Effector memory CD4-positive, alpha-beta T cell (primary cell): ENCODE data around the gene AGBL5.
"Not testable (repeated sequence)": the region's sequence is repeated elsewhere in the genome, so short reads cannot be mapped to it uniquely, and the experiment has no call there.

Experiments used
- DNase-seq, 3 donors: peaks; one replicate each; pipeline ENCODE4 v3.0.0-alpha.2; 2020
- H3K27ac ChIP-seq: 2 replicates; pipeline ENCODE4 v1.7.0; 2013; ENCODE audit warnings: mild to moderate bottlenecking, low read length, moderate library complexity; ENCODE audit not compliant: insufficient read depth, poor library complexity, severe bottlenecking
- H3K27me3 ChIP-seq: replicated peaks from 2 replicates; pipeline ENCODE4 v1.7.0; 2013; ENCODE audit warnings: mild to moderate bottlenecking, low read length; ENCODE audit not compliant: insufficient read depth, control insufficient read depth, poor library complexity, severe bottlenecking
- H3K36me3 ChIP-seq: 2 replicates; pipeline ENCODE4 v1.7.0; 2013; ENCODE audit warnings: mild to moderate bottlenecking, low read length, moderate library complexity; ENCODE audit not compliant: control insufficient read depth, insufficient read depth
- H3K4me1 ChIP-seq: 2 replicates; pipeline ENCODE4 v1.7.0; 2013; ENCODE audit warnings: low read length, mild to moderate bottlenecking; ENCODE audit not compliant: control insufficient read depth, insufficient read depth, poor library complexity, severe bottlenecking
- H3K4me3 ChIP-seq: 2 replicates; pipeline ENCODE4 v1.7.0; 2013; ENCODE audit warnings: low read length, low read depth, mild to moderate bottlenecking; ENCODE audit not compliant: insufficient read depth, poor library complexity, severe bottlenecking
- H3K9me3 ChIP-seq: 2 replicates; pipeline ENCODE4 v1.7.0; 2013; ENCODE audit warnings: mild to moderate bottlenecking, low read length, moderate library complexity; ENCODE audit not compliant: control insufficient read depth

The AGBL5 gene

DNA sequence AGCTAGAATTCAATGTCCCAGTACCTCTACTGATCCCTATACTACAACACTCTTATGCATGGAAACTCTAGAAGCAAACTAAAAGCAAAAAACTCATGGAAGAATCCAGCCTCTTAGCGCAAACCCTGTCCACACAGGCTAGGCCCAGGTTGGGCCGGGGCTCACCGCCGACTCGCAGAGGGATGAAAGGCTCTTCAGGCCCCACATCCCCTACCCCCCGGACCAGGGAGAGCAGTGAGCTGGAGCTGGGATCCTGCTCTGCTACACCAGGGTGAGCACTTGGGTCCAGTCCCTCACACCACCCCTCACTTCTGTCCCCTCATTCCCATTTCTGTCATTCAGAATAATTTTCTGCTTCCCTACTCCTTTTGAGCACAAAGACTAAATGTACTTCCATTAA lies 18.0 kb downstream of the AGBL5 start:
- Histone ChIP-seq H3K4me1 (peaks cover 21% of the 10 kb centered on the region), H3K4me3 (no peak overlapping the region), H3K27ac (no peak overlapping the region), H3K9me3 (no peaks in the 10 kb centered on the region), H3K36me3 (peaks cover 16% of the 10 kb centered on the region), H3K27me3 (no peaks in the 10 kb centered on the region)
- no peak for DNase-seq

DNA sequence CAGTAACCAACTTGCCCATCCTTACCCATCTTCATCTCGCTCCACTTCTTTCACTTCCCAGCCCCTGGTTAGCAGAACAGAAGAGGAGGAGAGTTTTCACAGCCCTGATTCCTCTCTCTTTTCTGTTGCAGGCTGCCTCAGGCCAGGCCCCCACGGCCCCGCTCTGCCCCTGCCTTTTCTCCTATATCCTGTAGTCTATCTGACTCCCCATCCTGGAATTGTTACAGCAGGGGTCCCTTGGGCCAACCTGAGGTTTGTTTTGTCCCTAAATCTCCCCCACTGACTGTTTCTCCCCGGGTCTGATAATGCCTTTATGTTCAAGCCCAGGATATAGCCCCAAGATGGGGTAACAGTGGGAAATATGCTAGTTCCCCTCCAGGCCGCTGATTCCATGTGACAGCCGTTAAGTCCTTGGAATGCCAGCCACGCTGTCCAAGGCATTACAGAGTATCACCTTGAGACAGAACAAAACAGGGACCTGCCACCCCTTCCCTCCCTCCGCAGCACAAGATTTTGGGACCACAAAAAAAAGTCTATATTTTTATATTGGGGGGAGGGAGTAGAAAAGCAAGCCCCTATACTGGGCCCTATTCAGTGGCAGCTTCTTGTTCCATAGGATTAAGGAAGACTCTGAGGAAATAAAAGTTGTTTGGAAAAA lies 18.6 kb downstream of the AGBL5 start:
- Histone ChIP-seq H3K9me3 (no peaks in the 10 kb centered on the region), H3K4me1 (peaks cover 27% of the 10 kb centered on the region), H3K4me3 (peak overlapping the region; percentile 77), H3K27me3 (no peaks in the 10 kb centered on the region), H3K27ac (peak overlapping the region; percentile 94), H3K36me3 (peaks cover 16% of the 10 kb centered on the region)
- DNase-seq = no peak

- H3K9me3 ChIP-seq = no peaks in the 10 kb centered on the region
- peaks cover 16% of the 10 kb centered on the region for H3K36me3 ChIP-seq
- H3K27me3 ChIP-seq = no peaks in the 10 kb centered on the region
- no peak for DNase-seq
- H3K4me3 ChIP-seq = peak overlapping the region; percentile 77
- H3K27ac ChIP-seq = peak overlapping the region; percentile 94
- peaks cover 31% of the 10 kb centered on the region for H3K4me1 ChIP-seq
Measured at GRCh38 chr2:27070653-27071276, 19.3 kb downstream of the AGBL5 start.

DNA sequence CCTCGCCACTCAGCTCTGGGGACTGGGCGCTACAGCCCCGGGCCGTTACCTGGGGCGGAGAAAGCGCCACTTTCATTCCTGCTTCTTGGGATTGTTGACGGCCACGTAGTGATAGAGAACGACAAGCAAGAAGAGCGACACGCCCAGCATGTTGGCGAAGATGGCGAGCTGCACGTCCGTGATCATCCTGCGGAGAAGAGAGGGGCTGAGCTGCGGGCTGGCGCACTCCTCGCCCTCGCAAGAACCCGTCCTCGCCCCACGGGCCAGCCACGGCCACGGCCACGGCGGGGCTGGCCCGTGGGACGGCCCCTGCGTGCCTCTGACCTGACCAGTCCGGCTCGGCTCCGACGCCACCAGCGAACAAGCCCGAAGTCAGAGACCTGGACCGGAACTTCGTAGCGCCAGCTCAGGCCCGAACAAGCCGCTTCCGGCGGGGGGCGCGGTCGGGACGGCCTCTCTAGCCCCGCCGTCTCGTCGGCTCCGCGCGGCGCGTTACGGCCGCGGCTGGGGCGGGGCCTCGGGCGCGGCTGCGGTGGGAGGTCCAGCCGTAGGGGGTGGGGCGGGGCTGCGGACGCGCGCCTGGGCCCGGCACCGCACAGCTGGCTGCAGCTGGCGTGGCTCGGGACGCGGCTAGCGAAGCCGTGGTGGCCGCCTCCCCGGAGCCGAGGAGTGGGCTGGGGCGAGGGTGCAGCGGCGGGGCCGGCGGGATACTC lies 20.0 kb downstream of the AGBL5 start, which contains the start of gene OST4:
Gene OST4 (minus strand): TSS at position 378 of the 713 bp plus-strand sequence.
- H3K4me1 ChIP-seq = peaks cover 31% of the 10 kb centered on the region
- DNase-seq = peak; percentile 79 to 85 (median 84)
- peak within 1 kb of the TSS; percentile 94 for H3K27ac ChIP-seq
- peak within 1 kb of the TSS; percentile 77 for H3K4me3 ChIP-seq
- no peaks in the 10 kb centered on the region for H3K27me3 ChIP-seq
- H3K9me3 ChIP-seq = no peaks in the 10 kb centered on the region
- peaks cover 16% of the 10 kb centered on the region for H3K36me3 ChIP-seq

GRCh38 chr2:27071990-27072830 lies 20.7 kb downstream of the AGBL5 start:
- peak in 1 of 3 donors; percentile 7 for DNase-seq
- H3K27ac ChIP-seq = peak overlapping the region; percentile 94
- no peaks in the 10 kb centered on the region for H3K9me3 ChIP-seq
- H3K4me1 ChIP-seq = peaks cover 31% of the 10 kb centered on the region
- H3K4me3 ChIP-seq = peak overlapping the region; percentile 77
- peaks cover 16% of the 10 kb centered on the region for H3K36me3 ChIP-seq
- no peaks in the 10 kb centered on the region for H3K27me3 ChIP-seq

GRCh38 chr2:27072920-27073319 lies 21.5 kb downstream of the AGBL5 start:
- Histone ChIP-seq H3K4me3 (no peak overlapping the region), H3K36me3 (peaks cover 10% of the 10 kb centered on the region), H3K27ac (no peak overlapping the region), H3K4me1 (peaks cover 31% of the 10 kb centered on the region), H3K27me3 (no peaks in the 10 kb centered on the region), H3K9me3 (no peaks in the 10 kb centered on the region)
- no peak for DNase-seq

- Histone ChIP-seq H3K36me3 (peaks cover 8% of the 10 kb centered on the region), H3K27ac (no peak overlapping the region), H3K9me3 (no peaks in the 10 kb centered on the region), H3K4me1 (peaks cover 31% of the 10 kb centered on the region), H3K4me3 (no peak overlapping the region), H3K27me3 (no peaks in the 10 kb centered on the region)
- no peak for DNase-seq
Measured at GRCh38 chr2:27073782-27074181, 22.3 kb downstream of the AGBL5 start.

- Histone ChIP-seq H3K36me3 (no peaks in the 10 kb centered on the region), H3K27ac (peak overlapping the region; percentile 18), H3K4me3 (no peak overlapping the region), H3K27me3 (no peaks in the 10 kb centered on the region), H3K4me1 (peaks cover 27% of the 10 kb centered on the region), H3K9me3 (no peaks in the 10 kb centered on the region)
- peak; percentile 19 to 43 (median 26) for DNase-seq
Measured at GRCh38 chr2:27074738-27075565, 23.5 kb downstream of the AGBL5 start.

DNA sequence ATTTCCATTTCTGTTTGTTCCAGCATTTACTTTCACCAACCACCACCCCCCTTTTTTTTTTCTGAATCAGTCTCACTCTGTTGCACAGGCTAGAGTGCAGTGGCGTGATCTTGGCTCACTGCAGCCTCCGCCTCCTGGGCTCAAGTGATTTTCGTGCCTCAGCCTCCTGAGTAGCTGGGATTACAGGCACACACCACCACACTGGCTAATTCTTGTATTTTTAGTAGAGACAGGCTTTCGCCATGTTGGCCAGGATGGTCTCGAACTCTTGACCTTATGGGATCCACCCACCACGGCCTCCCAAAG lies 24.1 kb downstream of the AGBL5 start:
- not testable (repeated sequence) for H3K27me3 ChIP-seq, H3K36me3 ChIP-seq, H3K27ac ChIP-seq, H3K9me3 ChIP-seq, H3K4me3 ChIP-seq, DNase-seq
- peaks cover 21% of the 10 kb centered on the region for H3K4me1 ChIP-seq
